Trophoblast cell (in vitro differentiated cells and primary cell): ENCODE data around the gene TOR1AIP1. TPM values are rescaled to one million over a fixed set of nuclear protein-coding genes. Genes with fewer than 3 reads are reported as not detected.
"Not testable (repeated sequence)": the region's sequence is repeated elsewhere in the genome, so short reads cannot be mapped to it uniquely, and the experiment has no call there.

Experiments used
- DNase-seq, 2 donors: peaks; one replicate each; pipeline ENCODE4 v3.0.0-alpha.2; 2016
- H2AFZ ChIP-seq: 2 replicates; pipeline ENCODE4 v1.6.1; 2013; ENCODE audit warnings: low read length, moderate library complexity, mild to moderate bottlenecking; ENCODE audit not compliant: insufficient read depth, poor library complexity
- H2AK5ac ChIP-seq: 2 replicates; pipeline ENCODE4 v1.6.1; 2013; ENCODE audit warnings: mild to moderate bottlenecking, low read length
- H2BK120ac ChIP-seq: 2 replicates; pipeline ENCODE4 v1.6.1; 2013; ENCODE audit warnings: low read length, mild to moderate bottlenecking, moderate library complexity; ENCODE audit not compliant: insufficient read depth, poor library complexity
- H2BK12ac ChIP-seq: 2 replicates; pipeline ENCODE4 v1.6.1; 2013; ENCODE audit warnings: mild to moderate bottlenecking, low read length, moderate library complexity
- H2BK5ac ChIP-seq: 2 replicates; pipeline ENCODE4 v1.6.1; 2013; ENCODE audit warnings: low read length, low read depth, moderate library complexity, mild to moderate bottlenecking; ENCODE audit not compliant: poor library complexity
- H3K14ac ChIP-seq: 2 replicates; pipeline ENCODE4 v1.6.1; 2013; ENCODE audit warnings: mild to moderate bottlenecking, low read length
- H3K18ac ChIP-seq: 2 replicates; pipeline ENCODE4 v1.6.1; 2013; ENCODE audit warnings: mild to moderate bottlenecking, low read length
- H3K23ac ChIP-seq: 2 replicates; pipeline ENCODE4 v1.6.1; 2013; ENCODE audit warnings: low read length
- H3K27ac ChIP-seq: 2 replicates; pipeline ENCODE4 v1.5.1; 2013; ENCODE audit warnings: low read depth, mild to moderate bottlenecking, inconsistent platforms, low read length, moderate library complexity
- H3K27me3 ChIP-seq: 2 replicates; pipeline ENCODE4 v1.6.1; 2013; ENCODE audit warnings: inconsistent platforms, mild to moderate bottlenecking, low read length, moderate library complexity; ENCODE audit not compliant: insufficient read depth
- H3K36me3 ChIP-seq, 2 experiments: 1 replicate in 1 of 2; 2 replicates in 1 of 2; pipeline ENCODE4 v1.6.1; 2013; ENCODE audit warnings: low read length in 2 of 2, mild to moderate bottlenecking in 2 of 2, moderate library complexity in 1 of 2; ENCODE audit not compliant: insufficient read depth in 2 of 2, control insufficient read depth in 1 of 2
- H3K4ac ChIP-seq: 2 replicates; pipeline ENCODE4 v1.6.1; 2013; ENCODE audit warnings: low read depth, mild to moderate bottlenecking, low read length, moderate library complexity
- H3K4me1 ChIP-seq, 2 experiments: 1 replicate in 1 of 2; 2 replicates in 1 of 2; pipeline ENCODE4 v1.6.1; 2013; ENCODE audit warnings: low read length in 2 of 2, mild to moderate bottlenecking in 2 of 2, moderate library complexity in 1 of 2; ENCODE audit not compliant: insufficient read depth in 2 of 2, control insufficient read depth in 1 of 2
- H3K4me2 ChIP-seq: 2 replicates; pipeline ENCODE4 v1.6.1; 2013; ENCODE audit warnings: inconsistent platforms, mild to moderate bottlenecking, low read length, moderate library complexity
- H3K4me3 ChIP-seq: 2 replicates; pipeline ENCODE4 v1.5.1; 2013; ENCODE audit warnings: mild to moderate bottlenecking, low read depth, low read length, inconsistent platforms
- H3K79me1 ChIP-seq: one replicate; pipeline ENCODE4 v1.6.1; 2013; ENCODE audit warnings: low read length
- H3K79me2 ChIP-seq: 2 replicates; pipeline ENCODE4 v1.6.1; 2013; ENCODE audit warnings: low read length, mild to moderate bottlenecking; ENCODE audit not compliant: control insufficient read depth, insufficient read depth, poor library complexity
- H3K9ac ChIP-seq: 2 replicates; pipeline ENCODE4 v1.6.1; 2013; ENCODE audit warnings: mild to moderate bottlenecking, low read length
- H3K9me3 ChIP-seq: 2 replicates; pipeline ENCODE4 v1.6.1; 2013; ENCODE audit warnings: low read depth, mild to moderate bottlenecking, control low read depth, inconsistent platforms, low read length; ENCODE audit not compliant: insufficient read depth
- H4K12ac ChIP-seq: 2 replicates; pipeline ENCODE4 v1.6.1; 2013; ENCODE audit warnings: low read depth, mild to moderate bottlenecking, low read length, moderate library complexity
- H4K8ac ChIP-seq: 2 replicates; pipeline ENCODE4 v1.6.1; 2013; ENCODE audit warnings: low read depth, mild to moderate bottlenecking, low read length, moderate library complexity
- H4K91ac ChIP-seq: one replicate; pipeline ENCODE4 v1.6.1; 2013; ENCODE audit warnings: low read depth, mild to moderate bottlenecking, low read length, moderate library complexity
- WGBS: extraction: QIAGEN DNeasy Blood & Tissue Kit; methylation state at CpG from one replicate; pipeline ENCODE4 v1.1.7; 2013; ENCODE audit warnings: missing lambda C conversion rate; ENCODE audit not compliant: insufficient read length, insufficient coverage; ENCODE audit errors: extremely low coverage; 5-methylcytosine and 5-hydroxymethylcytosine counted together
- polyA plus RNA-seq: library from polyadenylated mRNA; stranded (reverse); fragments of 200-250 nt; gene quantifications from 2 replicates; pipeline ENCODE4 v1.2.3, GENCODE V29; 2013

The TOR1AIP1 gene
- polyA plus RNA-seq, result 24.4 and 27.7 TPM in 2 replicates

GRCh38 chr1:179882253-179883039 lies at the start of gene TOR1AIP1:
TSS of gene TOR1AIP1 (plus strand) at chr1:179882285. CDS start at chr1:179882503, 218 bp downstream.
- Histone ChIP-seq H2BK120ac (peak within 1 kb of the TSS; percentile 79), H3K4me2 (peak within 1 kb of the TSS; percentile 93), H3K79me1 (peaks cover 12% of the 10 kb centered on the region), H3K4ac (peak within 1 kb of the TSS; percentile 59), H3K27ac (peak within 1 kb of the TSS; percentile 98), H4K12ac (peak within 1 kb of the TSS; percentile 89), H3K18ac (peak within 1 kb of the TSS; percentile 75), H3K4me1 (peaks cover 0 to 5% of the 10 kb centered on the region in 2 experiments), H2AK5ac (peak within 1 kb of the TSS; percentile 44), H3K36me3 (peaks cover 0 to 2% of the 10 kb centered on the region in 2 experiments), H2AFZ (peak within 1 kb of the TSS; percentile 80), H3K9ac (peak within 1 kb of the TSS; percentile 88), H3K79me2 (peaks cover 10% of the 10 kb centered on the region), H3K23ac (no peak within 1 kb of the TSS), H2BK12ac (no peak within 1 kb of the TSS), H2BK5ac (peak within 1 kb of the TSS; percentile 80), H3K14ac (peak within 1 kb of the TSS; percentile 82), H4K8ac (peak within 1 kb of the TSS; percentile 87), H4K91ac (peak within 1 kb of the TSS; percentile 95), H3K4me3 (peak within 1 kb of the TSS; percentile 90), H3K27me3 (no peaks in the 10 kb centered on the region), H3K9me3 (no peaks in the 10 kb centered on the region)
- no CpG with 5 or more reads among the region's 72 CpGs for WGBS
- DNase-seq, result peak; percentile 96 to 98

GRCh38 chr1:179836686-179837445 lies 45.2 kb upstream of the TOR1AIP1 start:
- H3K79me1 ChIP-seq, DNase-seq, H3K36me3 ChIP-seq, H3K23ac ChIP-seq, H3K9me3 ChIP-seq, H3K18ac ChIP-seq, H3K27ac ChIP-seq, H2BK120ac ChIP-seq, H3K27me3 ChIP-seq, H4K12ac ChIP-seq, H3K4me3 ChIP-seq, H3K79me2 ChIP-seq, H2BK12ac ChIP-seq, H3K4ac ChIP-seq, H4K91ac ChIP-seq, H3K9ac ChIP-seq, H2BK5ac ChIP-seq, H2AFZ ChIP-seq, H3K4me2 ChIP-seq, H2AK5ac ChIP-seq, H3K14ac ChIP-seq, H4K8ac ChIP-seq: not testable (repeated sequence)
- peaks cover 9 to 11% of the 10 kb centered on the region in 2 experiments for H3K4me1 ChIP-seq
- whole genome bisulfite sequencing, result no CpG with 5 or more reads among the region's 38 CpGs

- WGBS, result no CpG with 5 or more reads among the region's 3 CpGs
- peaks cover 3% of the 10 kb centered on the region for H3K79me1 ChIP-seq
Observed at GRCh38 chr1:179840107-179840506, 42.0 kb upstream of the TOR1AIP1 start.

GRCh38 chr1:179848233-179848632 lies 33.9 kb upstream of the TOR1AIP1 start:
- H3K23ac ChIP-seq, result no peak overlapping the region
- H4K12ac ChIP-seq, result no peak overlapping the region
- no peak overlapping the region for H3K9ac ChIP-seq
- no peak overlapping the region for H2AFZ ChIP-seq
- H4K8ac ChIP-seq, result no peak overlapping the region
- no peaks in the 10 kb centered on the region for H3K79me2 ChIP-seq
- no peaks in the 10 kb centered on the region for H3K79me1 ChIP-seq
- no peak overlapping the region for H4K91ac ChIP-seq
- H3K9me3 ChIP-seq, result no peaks in the 10 kb centered on the region
- no peak overlapping the region for H2AK5ac ChIP-seq
- no peak overlapping the region for H3K4me2 ChIP-seq
- H3K18ac ChIP-seq, result no peak overlapping the region
- H3K14ac ChIP-seq, result no peak overlapping the region
- peaks cover 24 to 30% of the 10 kb centered on the region in 2 experiments for H3K36me3 ChIP-seq
- no peak for DNase-seq
- no peak overlapping the region for H3K4me3 ChIP-seq
- H3K27ac ChIP-seq, result no peak overlapping the region
- H3K27me3 ChIP-seq, result no peaks in the 10 kb centered on the region
- H3K4ac ChIP-seq, result no peak overlapping the region
- no peak overlapping the region for H2BK5ac ChIP-seq
- no peaks in the 10 kb centered on the region for H3K4me1 ChIP-seq
- WGBS, result no CpG with 5 or more reads among the region's 3 CpGs
- H2BK12ac ChIP-seq, result no peak overlapping the region
- H2BK120ac ChIP-seq, result no peak overlapping the region

More at GRCh38 chr1:179840107-179840506, 42.0 kb upstream of the TOR1AIP1 start:
- peak overlapping the region; percentile 16 for H3K27ac ChIP-seq
- no peak overlapping the region for H3K14ac ChIP-seq
- H2AK5ac ChIP-seq, result no peak overlapping the region
- H3K79me2 ChIP-seq, result no peaks in the 10 kb centered on the region
- H3K4me1 ChIP-seq, result peaks cover 9 to 11% of the 10 kb centered on the region in 2 experiments
- no peak overlapping the region for H2BK120ac ChIP-seq
- no peak overlapping the region for H4K8ac ChIP-seq
- no peak overlapping the region for H3K4me3 ChIP-seq
- H4K12ac ChIP-seq, result no peak overlapping the region
- no peak overlapping the region for H3K23ac ChIP-seq
- DNase-seq, result peak in 1 of 2 donors; percentile 5
- no peak overlapping the region for H3K4ac ChIP-seq
- H3K27me3 ChIP-seq, result no peaks in the 10 kb centered on the region
- H3K9me3 ChIP-seq, result no peaks in the 10 kb centered on the region
- peaks cover 8 to 9% of the 10 kb centered on the region in 2 experiments for H3K36me3 ChIP-seq
- H3K18ac ChIP-seq, result no peak overlapping the region
- no peak overlapping the region for H3K9ac ChIP-seq
- H3K4me2 ChIP-seq, result no peak overlapping the region
- H2BK5ac ChIP-seq, result no peak overlapping the region
- H2AFZ ChIP-seq, result no peak overlapping the region
- H4K91ac ChIP-seq, result no peak overlapping the region
- H2BK12ac ChIP-seq, result no peak overlapping the region
